ENCODE results near the gene PYCARD.
"Not testable (repeated sequence)": the region's sequence is repeated elsewhere in the genome, so short reads cannot be mapped to it uniquely, and the experiment has no call there.

Gene PYCARD

GRCh38 chr16:31202414-31203375 lies at the start of gene PYCARD:
Gene PYCARD, minus strand, starts transcription at chr16:31202760. Its CDS starts 70 bp downstream, at chr16:31202690.
- Mint-ChIP-seq H3K4me1 (peaks cover 10% of the 10 kb centered on the region), H3K27me3 (ENCODE audit: low read depth, poor library complexity) (peaks cover 91% of the 10 kb centered on the region), H3K27ac (no peak within 1 kb of the TSS), H3K36me3 (ENCODE audit: low read depth) (peaks cover 22% of the 10 kb centered on the region), H3K9me3 (no peaks in the 10 kb centered on the region), H3K4me3 (peak within 1 kb of the TSS; percentile 75)
- TF ChIP-seq CTCF (IDR thresholded peaks at IDR 0.05), result no peak
- peak; percentile 63 for DNase-seq

- no peak for DNase-seq
- no peaks in the 10 kb centered on the region for H3K4me1 Mint-ChIP-seq
- no peaks in the 10 kb centered on the region for H3K36me3 Mint-ChIP-seq (ENCODE audit: low read depth)
- no peak overlapping the region for H3K4me3 Mint-ChIP-seq
- no peak for TF ChIP-seq CTCF (IDR thresholded peaks at IDR 0.05)
- H3K27ac Mint-ChIP-seq, result no peak overlapping the region
- no peaks in the 10 kb centered on the region for H3K9me3 Mint-ChIP-seq
- peaks cover 27% of the 10 kb centered on the region for H3K27me3 Mint-ChIP-seq (ENCODE audit: low read depth, poor library complexity)
These were observed 48.9 kb upstream of the PYCARD start for GRCh38 chr16:31251435-31251834.

GRCh38 chr16:31250782-31251384 lies 48.3 kb upstream of the PYCARD start:
- DNase-seq, result no peak
- Mint-ChIP-seq H3K36me3 (ENCODE audit: low read depth) (no peaks in the 10 kb centered on the region), H3K4me1 (no peaks in the 10 kb centered on the region), H3K9me3 (no peaks in the 10 kb centered on the region), H3K4me3 (no peak overlapping the region), H3K27me3 (ENCODE audit: low read depth, poor library complexity) (peaks cover 30% of the 10 kb centered on the region), H3K27ac (no peak overlapping the region)
- TF ChIP-seq CTCF (IDR thresholded peaks at IDR 0.05), result no peak

- Mint-ChIP-seq H3K27ac (no peak overlapping the region), H3K36me3 (ENCODE audit: low read depth) (no peaks in the 10 kb centered on the region), H3K27me3 (ENCODE audit: low read depth, poor library complexity) (peaks cover 36% of the 10 kb centered on the region), H3K4me1 (peaks cover 3% of the 10 kb centered on the region), H3K4me3 (no peak overlapping the region), H3K9me3 (peaks cover 7% of the 10 kb centered on the region)
- TF ChIP-seq CTCF (IDR thresholded peaks at IDR 0.05), result no peak
- no peak for DNase-seq
These were observed 45.8 kb upstream of the PYCARD start for GRCh38 chr16:31248344-31248743.

GRCh38 chr16:31246296-31246695 lies 43.7 kb upstream of the PYCARD start:
- H3K36me3 Mint-ChIP-seq (ENCODE audit: low read depth), result no peaks in the 10 kb centered on the region
- H3K27ac Mint-ChIP-seq, result no peak overlapping the region
- H3K27me3 Mint-ChIP-seq (ENCODE audit: low read depth, poor library complexity), result peaks cover 29% of the 10 kb centered on the region
- no peak for TF ChIP-seq CTCF (IDR thresholded peaks at IDR 0.05)
- peaks cover 3% of the 10 kb centered on the region for H3K4me1 Mint-ChIP-seq
- no peak overlapping the region for H3K4me3 Mint-ChIP-seq
- DNase-seq, result no peak
- peaks cover 7% of the 10 kb centered on the region for H3K9me3 Mint-ChIP-seq

GRCh38 chr16:31245598-31245997 lies 43.0 kb upstream of the PYCARD start:
- not testable (repeated sequence) for H3K36me3 Mint-ChIP-seq (ENCODE audit: low read depth); H3K4me1 Mint-ChIP-seq; H3K4me3 Mint-ChIP-seq; H3K9me3 Mint-ChIP-seq; H3K27ac Mint-ChIP-seq; DNase-seq
- H3K27me3 Mint-ChIP-seq (ENCODE audit: low read depth, poor library complexity), result peaks cover 29% of the 10 kb centered on the region

Data from nephron progenitor cell (in vitro differentiated cells).